ENCODE results near the gene UBXN6. TPM values are rescaled to one million over a fixed set of nuclear protein-coding genes. Genes with fewer than 3 reads are reported as not detected.
A peak's percentile ranks its signal among the peaks of the same experiment; 100 is the strongest.

UBXN6 gene
- total RNA-seq, 1 experiment from 2014 or later, result 34.1 TPM

DNA sequence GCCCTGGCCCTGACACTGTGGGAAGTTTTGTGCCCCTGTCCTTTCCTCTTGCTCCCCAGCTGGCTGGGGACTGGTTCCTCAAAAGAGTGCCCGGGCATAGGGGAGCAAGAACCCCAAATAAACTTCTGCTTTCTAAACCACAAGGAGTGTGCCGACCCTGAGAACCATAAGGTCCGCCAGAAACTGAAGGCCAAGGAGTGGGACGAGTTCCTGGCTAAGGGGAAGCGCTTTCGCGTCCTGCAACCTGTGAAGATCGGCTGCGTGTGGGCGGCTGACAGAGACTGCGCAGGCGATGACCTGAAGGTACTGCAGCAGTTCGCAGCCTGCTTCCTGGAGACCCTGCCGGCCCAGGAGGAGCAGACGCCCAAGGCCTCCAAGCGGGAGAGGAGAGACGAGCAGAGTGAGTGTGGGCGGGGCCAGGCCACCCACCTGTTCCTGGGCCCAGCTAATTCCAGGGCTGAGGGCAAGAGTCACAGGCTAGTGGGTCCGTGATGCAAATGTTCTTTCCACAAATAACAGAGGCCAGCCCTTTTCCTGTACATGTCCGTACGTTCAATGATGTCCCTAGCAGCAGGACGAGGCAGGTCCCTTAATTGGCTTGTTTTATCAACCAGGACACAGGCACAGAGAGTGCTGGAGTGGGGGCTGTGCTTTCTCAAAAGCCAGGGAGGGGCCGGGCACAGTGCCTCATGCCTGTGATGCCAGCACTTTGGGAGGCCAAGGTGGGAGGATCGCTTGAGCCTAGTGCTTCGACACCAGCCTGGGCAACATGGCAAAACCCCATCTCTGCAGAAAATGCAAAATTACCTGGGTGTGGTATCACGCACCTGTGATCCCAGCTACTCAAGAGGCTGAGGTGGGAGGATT is 25.6 kb downstream of the UBXN6 start:
- Histone ChIP-seq H3K4me1 (ENCODE audit: insufficient read depth, low read length) (no peaks in the 10 kb centered on the region), H2BK20ac (ENCODE audit: low read depth, low read length, poor library complexity, severe bottlenecking) (no peak overlapping the region), H4K5ac (ENCODE audit: insufficient read length, low read depth, low read length) (no peak overlapping the region), H3K79me1 (ENCODE audit: insufficient read depth, low read depth, low read length, poor library complexity, severe bottlenecking) (peaks cover 4% of the 10 kb centered on the region), H2BK12ac (ENCODE audit: insufficient read length, low read depth, low read length) (no peak overlapping the region), H3K14ac (ENCODE audit: insufficient read depth, low read length) (no peak overlapping the region), H3K23me2 (ENCODE audit: insufficient read length, low read depth, low read length, poor library complexity, severe bottlenecking) (no peaks in the 10 kb centered on the region), H2BK5ac (ENCODE audit: insufficient read length, low read length) (no peak overlapping the region), H4K91ac (ENCODE audit: insufficient read length, low read depth, low read length) (no peak overlapping the region), H3K4me2 (ENCODE audit: insufficient read depth, insufficient read length, low read length) (no peak overlapping the region), H3K9me3 (ENCODE audit: control insufficient read depth, low read depth, low read length) (no peaks in the 10 kb centered on the region), H3K18ac (ENCODE audit: insufficient read length, low read depth, low read length) (no peak overlapping the region), H4K20me1 (ENCODE audit: control insufficient read depth, insufficient read depth, insufficient read length) (no peaks in the 10 kb centered on the region), H2AFZ (ENCODE audit: low read length) (no peak overlapping the region), H3K27me3 (ENCODE audit: insufficient read depth, low read length) (no peaks in the 10 kb centered on the region), H2AK5ac (ENCODE audit: insufficient read length, low read length) (no peak overlapping the region), H3K4ac (ENCODE audit: low read depth, low read length) (no peak overlapping the region), H4K8ac (replicated peaks; ENCODE audit: insufficient read length, low read depth, low read length) (no peak overlapping the region), H2BK120ac (ENCODE audit: low read depth, low read length, poor library complexity, severe bottlenecking) (no peak overlapping the region), H3K56ac (ENCODE audit: insufficient read length, low read depth, low read length) (no peak overlapping the region), H3K27ac (ENCODE audit: insufficient read length, low read depth, low read length) (no peak overlapping the region), H3K23ac (ENCODE audit: insufficient read length, low read depth, low read length) (no peak overlapping the region), H3K79me2 (ENCODE audit: insufficient read depth, low read length) (peaks cover 3% of the 10 kb centered on the region; the same call in 1 of the 2 replicates), H3T11ph (ENCODE audit: low read length) (no peak overlapping the region), H2BK15ac (ENCODE audit: low read depth, low read length) (no peak overlapping the region), H3K9ac (ENCODE audit: extremely low read depth, insufficient read length, low read length) (no peak overlapping the region)
- TF ChIP-seq, protein P1, sequence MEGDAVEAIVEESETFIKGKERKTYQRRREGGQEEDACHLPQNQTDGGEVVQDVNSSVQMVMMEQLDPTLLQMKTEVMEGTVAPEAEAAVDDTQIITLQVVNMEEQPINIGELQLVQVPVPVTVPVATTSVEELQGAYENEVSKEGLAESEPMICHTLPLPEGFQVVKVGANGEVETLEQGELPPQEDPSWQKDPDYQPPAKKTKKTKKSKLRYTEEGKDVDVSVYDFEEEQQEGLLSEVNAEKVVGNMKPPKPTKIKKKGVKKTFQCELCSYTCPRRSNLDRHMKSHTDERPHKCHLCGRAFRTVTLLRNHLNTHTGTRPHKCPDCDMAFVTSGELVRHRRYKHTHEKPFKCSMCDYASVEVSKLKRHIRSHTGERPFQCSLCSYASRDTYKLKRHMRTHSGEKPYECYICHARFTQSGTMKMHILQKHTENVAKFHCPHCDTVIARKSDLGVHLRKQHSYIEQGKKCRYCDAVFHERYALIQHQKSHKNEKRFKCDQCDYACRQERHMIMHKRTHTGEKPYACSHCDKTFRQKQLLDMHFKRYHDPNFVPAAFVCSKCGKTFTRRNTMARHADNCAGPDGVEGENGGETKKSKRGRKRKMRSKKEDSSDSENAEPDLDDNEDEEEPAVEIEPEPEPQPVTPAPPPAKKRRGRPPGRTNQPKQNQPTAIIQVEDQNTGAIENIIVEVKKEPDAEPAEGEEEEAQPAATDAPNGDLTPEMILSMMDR (conservative IDR thresholded peaks at IDR 0.05), result no peak
- Mint-ChIP-seq H3K27me3 (ENCODE audit: low read depth) (no peaks in the 10 kb centered on the region), H3K36me3 (ENCODE audit: insufficient read depth in 1 of 3, low read depth in 3 of 3) (peaks cover 73 to 93% (median 88%) of the 10 kb centered on the region in 3 experiments), H3K9me3 (no peaks in the 10 kb centered on the region), H3K27ac (peak overlapping the region in 2 of 3 experiments; percentile 62 to 91; a peak in 3 of 7 replicates), H3K4me3 (no peak overlapping the region), H3K4me1 (no peaks in the 10 kb centered on the region)
- WGBS (ENCODE audit: extremely low coverage, insufficient read length, low lambda C conversion rate), result no CpG with 5 or more reads among the region's 26 CpGs
- no peak for DNase-seq

Data from H9 (cell line).